ENCODE results near the gene TXNDC16.
A peak's percentile ranks its signal among the peaks of the same experiment; 100 is the strongest.

GRCh38 chr14:52553671-52554575 is 1.6 kb upstream of the TXNDC16 start:
- TF ChIP-seq CTCF (conservative IDR thresholded peaks at IDR 0.05; ENCODE audit: low read length), result 0 out of 2 replicates have a peak, but pooled peaks have one; percentile 16
- no peak for TF ChIP-seq EZH2phosphoT487 (IDR thresholded peaks at IDR 0.05; ENCODE audit: borderline replicate concordance, low read depth, low read length)

Data from OCI-LY7 (cell line).